Nucleus accumbens (tissue), 56 donors: ENCODE measurements around the gene AICDA.
A peak's percentile ranks its signal among the peaks of the same experiment; 100 is the strongest.
"Not testable (repeated sequence)": the region's sequence is repeated elsewhere in the genome, so short reads cannot be mapped to it uniquely, and the experiment has no call there.

Source experiments
- DNase-seq, 56 donors: peaks; one replicate each; lab custom pipeline; 2025; lab: John Stamatoyannopoulos, UW

Gene AICDA

DNA sequence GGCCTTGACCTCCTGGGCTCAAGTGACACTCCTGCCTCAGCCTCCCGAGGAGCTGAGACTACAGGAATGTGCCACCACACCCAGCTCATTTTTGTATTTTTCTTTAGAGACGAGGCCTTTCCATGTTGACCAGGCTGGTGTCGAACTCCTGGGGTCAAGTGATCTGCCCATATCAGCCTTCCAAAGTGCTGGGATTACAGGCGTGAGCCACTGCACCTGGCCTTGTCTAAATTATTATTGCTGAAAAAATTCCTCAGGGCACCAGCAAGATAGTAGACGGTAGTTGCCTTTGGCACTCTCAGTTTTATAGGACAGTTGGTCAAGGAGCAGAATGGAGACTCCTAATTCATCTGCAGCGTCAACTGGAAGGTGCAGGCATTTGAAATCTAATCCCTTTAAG, 2.5 kb upstream of the AICDA start:
- DNase-seq: no peak

- not testable (repeated sequence) for DNase-seq
These were observed 1.2 kb upstream of the AICDA start for GRCh38 chr12:8613881-8614280.

- peak in 11 of 56 donors; percentile 0 to 15 (median 4) for DNase-seq
These were observed 3.5 kb downstream of the AICDA start for GRCh38 chr12:8609061-8609570.

GRCh38 chr12:8606890-8607289, 5.8 kb downstream of the AICDA start:
- no peak for DNase-seq

DNA sequence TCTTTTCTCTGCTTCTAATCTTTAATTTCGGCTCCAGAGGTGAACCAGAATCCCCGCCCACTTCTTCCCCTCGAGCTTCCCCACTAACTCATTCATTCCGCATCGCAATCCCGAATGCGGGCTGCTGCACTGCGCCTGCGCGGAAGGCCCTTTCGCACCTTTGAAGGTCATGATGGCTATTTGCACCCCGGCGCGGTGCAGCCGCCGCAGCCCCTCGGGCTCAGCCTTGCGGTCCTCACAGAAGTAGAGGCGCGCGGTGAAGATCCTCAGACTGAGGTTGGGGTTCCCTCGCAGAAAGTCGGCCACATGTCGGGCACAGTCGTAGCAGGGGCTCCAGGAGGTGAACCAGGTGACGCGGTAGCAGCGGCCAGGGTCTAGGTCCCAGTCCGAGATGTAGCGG, 7.6 kb downstream of the AICDA start:
- no peak for DNase-seq

- DNase-seq: no peak
These were observed 8.8 kb downstream of the AICDA start for GRCh38 chr12:8603856-8604255.

DNA sequence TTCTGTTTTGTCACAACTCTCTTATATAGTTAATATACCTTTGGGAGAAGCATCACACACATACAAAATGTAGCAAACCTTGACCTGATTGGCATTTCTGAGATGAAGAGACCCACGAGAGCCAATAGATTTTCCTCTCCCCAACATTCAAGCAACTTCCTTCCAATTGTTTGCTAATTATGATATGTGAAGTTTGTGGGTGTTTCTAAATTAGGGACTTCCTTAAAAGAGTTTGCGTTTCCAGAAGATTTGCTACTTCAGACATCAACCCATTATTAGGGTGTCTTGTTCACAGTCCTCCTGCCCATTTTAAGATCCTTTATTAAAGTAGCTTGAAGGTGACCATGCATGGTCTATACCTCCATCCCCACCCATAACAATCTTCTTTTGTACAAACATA, 9.4 kb downstream of the AICDA start:
- no peak for DNase-seq

GRCh38 chr12:8596561-8596960, 16.1 kb downstream of the AICDA start:
- DNase-seq: no peak

DNA sequence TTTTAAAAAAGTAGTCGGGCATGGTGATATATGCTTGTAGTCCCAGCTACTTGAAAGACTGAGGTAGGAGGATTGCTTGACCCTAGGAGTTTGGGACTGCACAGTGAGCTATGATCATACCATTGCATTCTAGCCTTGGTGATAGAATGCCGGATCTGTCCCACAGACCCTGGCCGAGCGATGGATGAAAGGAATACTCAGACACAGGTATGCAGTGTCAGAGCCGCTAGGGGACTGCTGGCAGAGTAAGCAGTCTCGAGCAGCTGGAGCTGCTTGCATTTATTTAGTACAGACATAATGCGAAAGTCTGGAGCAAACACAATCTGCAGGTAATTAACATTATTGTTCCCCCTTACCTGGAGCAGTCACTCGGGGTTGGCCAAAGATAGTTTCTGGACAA, 18.6 kb downstream of the AICDA start:
- no peak for DNase-seq

DNA sequence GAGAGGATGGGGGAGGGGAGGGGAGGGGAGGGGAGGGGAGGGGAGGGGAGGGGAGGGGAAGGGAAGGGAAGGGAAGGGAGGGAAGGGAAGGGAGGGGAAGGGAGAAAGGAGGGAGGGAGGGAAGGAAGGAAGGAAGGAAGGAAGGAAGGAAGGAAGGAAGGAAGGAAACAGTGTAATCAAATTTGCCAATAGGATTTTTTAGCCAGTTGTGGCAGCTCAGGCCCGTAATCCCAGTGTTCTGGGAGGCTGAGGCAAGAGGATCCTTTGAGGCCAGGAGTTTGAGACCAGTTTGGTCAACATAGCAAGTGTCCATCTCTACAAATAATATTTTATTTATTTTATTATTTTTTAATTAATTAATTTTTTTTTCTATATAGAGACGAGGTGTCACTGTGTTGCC, 19.4 kb downstream of the AICDA start:
- no peak for DNase-seq

- no peak for DNase-seq
These were observed 21.7 kb downstream of the AICDA start for GRCh38 chr12:8590842-8591545.

DNA sequence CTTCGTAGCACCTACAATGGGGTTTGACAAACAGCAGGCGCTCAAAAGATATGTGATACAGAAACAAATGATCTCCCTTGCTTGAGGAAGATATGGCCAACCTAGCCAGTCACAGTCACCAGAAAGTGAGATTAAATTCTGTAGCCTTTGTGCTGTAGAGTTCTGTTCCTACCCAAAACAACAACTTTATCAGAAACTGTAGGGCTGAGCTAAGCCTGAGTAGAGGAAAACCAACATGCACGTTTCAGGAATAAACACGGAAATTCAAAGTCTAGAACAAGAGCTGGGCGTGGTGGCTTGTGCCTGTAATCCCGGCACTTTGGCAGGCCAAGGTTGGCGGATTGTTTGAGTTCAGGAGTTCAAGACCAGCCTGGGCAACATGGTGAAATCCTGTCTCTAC, 23.0 kb downstream of the AICDA start:
- no peak for DNase-seq

GRCh38 chr12:8584478-8584877, 28.2 kb downstream of the AICDA start:
- DNase-seq: not testable (repeated sequence)

DNA sequence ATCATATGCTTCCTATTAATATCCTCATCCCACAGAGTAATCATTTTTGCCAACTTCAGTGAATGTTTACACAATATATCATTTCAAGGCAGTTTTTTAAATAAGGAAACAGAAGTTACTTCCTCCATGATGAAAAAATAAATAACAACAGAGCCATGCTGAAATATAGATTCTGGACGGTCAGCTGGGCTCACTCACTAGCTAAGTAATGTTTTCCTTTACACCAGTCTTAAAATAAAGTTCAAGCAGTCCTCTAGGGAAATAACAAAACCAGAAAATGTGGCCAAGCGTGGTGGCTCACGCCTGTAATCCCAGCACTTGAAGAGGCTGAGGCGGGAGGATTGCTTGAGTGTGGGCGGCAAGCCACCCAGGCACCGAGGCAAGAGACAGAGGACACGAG, 28.7 kb downstream of the AICDA start:
- no peak for DNase-seq

DNA sequence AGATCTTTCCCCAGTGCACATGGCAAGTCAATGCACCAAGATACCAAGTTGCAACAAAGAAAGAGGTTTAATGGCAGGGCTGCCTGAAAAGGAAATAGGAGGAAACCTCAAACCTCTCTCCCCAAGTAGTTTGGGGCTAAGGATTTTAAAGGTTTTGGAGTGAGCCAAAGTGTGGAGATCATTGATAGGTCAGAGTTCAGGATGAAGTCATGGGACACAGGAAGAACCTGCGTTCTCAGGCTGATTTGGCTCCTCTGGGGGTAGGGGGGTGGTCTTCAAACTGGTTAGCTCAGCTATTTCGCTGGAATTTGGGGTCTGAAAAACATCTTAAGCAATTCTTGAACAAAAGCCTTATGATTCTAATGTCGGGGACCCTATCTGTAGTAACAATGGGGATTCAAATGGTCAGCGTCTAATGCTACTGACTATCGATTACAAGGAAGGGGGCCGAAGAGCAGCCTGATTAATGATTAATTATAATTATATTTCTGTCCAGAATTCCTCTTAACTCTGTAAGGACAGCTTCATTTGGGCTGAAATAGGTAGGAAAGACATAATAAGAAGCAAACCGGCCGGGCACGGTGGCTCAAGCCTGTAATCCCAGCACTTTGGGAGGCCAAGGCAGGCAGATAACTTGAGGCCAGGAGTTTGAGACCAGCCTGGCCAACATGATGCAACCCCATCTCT, 31.4 kb downstream of the AICDA start:
- DNase-seq: no peak

- no peak for DNase-seq
These were observed 34.8 kb downstream of the AICDA start for GRCh38 chr12:8577879-8578278.

DNA sequence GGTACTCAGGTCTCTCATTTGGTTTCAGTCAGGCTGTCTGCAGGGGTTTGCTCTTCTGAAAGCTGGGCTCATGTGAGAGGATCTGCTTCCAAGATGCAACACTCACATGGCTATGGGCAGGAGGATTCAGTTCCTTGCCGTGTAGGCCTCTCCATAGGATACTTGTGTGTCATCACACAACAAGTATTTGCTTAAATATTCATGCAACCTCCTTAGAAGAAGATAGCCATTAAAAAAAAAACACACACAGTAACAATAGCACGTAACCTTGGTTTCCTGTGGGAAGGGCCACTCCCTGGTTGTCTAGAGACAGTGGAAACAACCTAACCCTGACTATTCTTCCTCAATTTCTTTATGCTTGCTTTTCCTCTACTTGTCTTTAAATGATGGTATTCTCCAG, 40.2 kb downstream of the AICDA start:
- no peak for DNase-seq

DNA sequence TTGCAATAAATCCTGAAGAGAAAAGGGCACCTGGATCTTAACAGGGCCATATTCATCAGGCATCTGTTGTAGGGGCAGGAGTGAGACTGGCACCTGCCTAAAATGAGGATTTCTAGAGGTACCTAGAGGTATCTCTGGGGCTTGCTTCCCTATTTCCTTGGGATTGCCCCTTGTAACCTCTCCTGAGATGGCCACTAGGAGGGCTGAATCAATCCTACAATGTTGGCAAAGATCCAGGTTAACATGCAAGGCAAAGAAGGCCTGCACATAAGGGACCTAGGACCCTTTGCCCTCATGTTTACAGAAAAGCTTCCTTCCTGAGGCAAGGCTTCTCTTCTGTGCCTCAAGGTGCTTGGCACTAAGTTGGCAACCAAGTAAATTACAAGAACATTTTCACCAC, 46.1 kb downstream of the AICDA start:
- DNase-seq: no peak

DNA sequence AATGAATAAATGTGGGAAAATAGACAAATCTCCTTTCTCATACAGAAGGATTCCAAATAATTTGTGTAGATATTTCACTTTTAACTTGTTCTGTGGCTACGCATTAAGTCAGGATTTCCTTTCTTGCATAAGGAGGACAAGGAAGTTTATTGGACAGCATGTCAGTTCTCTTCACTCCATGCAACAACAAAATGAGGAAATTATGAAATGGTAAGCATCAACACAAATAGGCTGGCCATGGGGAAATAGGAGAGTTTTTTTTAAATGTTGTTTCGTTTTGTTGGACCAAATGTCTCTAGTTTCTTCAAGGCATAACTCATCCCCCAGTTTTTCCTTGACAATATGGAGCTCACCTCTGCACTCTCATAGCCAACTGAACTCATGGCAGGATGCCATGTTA, 46.6 kb downstream of the AICDA start:
- not testable (repeated sequence) for DNase-seq

- peak in 9 of 56 donors; percentile 0 to 15 (median 3) for DNase-seq
These were observed 48.0 kb downstream of the AICDA start for GRCh38 chr12:8564656-8565055.

DNA sequence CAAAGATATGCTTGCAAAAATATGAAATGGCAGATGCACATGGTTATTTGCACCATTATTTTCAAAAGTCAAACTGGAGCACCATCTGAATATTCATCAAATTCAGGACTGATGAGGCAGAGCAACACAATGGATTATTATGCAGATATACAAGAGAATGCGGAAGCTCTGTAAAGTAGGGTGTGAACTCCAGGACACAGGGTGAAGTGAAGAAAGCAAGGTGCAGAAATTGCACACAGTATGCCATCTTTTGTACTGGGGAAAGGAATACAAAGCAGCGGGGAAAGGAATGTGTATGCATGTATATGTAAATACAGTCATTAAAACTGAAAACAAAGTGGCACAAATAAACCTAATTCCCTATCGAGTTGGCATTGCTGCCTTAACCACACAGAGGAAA, 49.3 kb downstream of the AICDA start:
- no peak for DNase-seq

DNA sequence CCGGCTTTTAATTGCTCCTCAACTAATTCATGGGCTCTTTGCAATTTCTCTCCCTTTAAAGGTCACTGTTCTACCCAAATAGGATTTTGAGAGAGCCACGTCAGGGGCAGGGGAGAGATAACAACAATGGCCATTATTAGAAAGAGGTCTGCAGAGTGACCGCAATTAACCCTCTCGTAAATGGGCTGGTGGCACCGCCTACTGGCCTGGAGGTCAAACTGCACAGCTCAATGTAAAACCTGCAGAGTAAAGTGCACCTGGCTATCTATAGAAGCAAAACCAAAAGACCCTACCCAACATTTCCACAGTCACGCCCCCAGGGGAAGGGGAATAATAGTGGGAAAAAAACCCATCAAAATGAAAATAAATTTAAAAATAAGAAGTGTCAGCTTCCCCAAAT, 50.3 kb downstream of the AICDA start:
- DNase-seq: no peak
